IPS-20b (cell line): Measurements from ENCODE around the gene DNAAF3.
"Not testable (repeated sequence)": the region's sequence is repeated elsewhere in the genome, so short reads cannot be mapped to it uniquely, and the experiment has no call there.

Source experiments
- H3K27ac ChIP-seq: one replicate; pipeline ENCODE4 v1.5.1; 2013; ENCODE audit warnings: low read length
- H3K27me3 ChIP-seq: 2 replicates; pipeline ENCODE4 v1.6.1; 2013; ENCODE audit warnings: mild to moderate bottlenecking, low read length, inconsistent platforms; ENCODE audit not compliant: insufficient read depth
- H3K36me3 ChIP-seq: 2 replicates; pipeline ENCODE4 v1.6.1; 2013; ENCODE audit warnings: low read depth, mild to moderate bottlenecking, inconsistent platforms, low read length, moderate library complexity; ENCODE audit not compliant: insufficient read depth
- H3K4me1 ChIP-seq: 2 replicates; pipeline ENCODE4 v1.6.1; 2013; ENCODE audit warnings: mild to moderate bottlenecking, control low read depth, inconsistent platforms, low read length, moderate library complexity; ENCODE audit not compliant: insufficient read depth
- H3K4me3 ChIP-seq: 2 replicates; pipeline ENCODE4 v1.5.1; 2013; ENCODE audit warnings: mild to moderate bottlenecking, low read length, inconsistent platforms
- H3K9ac ChIP-seq: 2 replicates; pipeline ENCODE4 v1.6.1; 2013; ENCODE audit warnings: low read depth, mild to moderate bottlenecking, inconsistent platforms, low read length, moderate library complexity
- H3K9me3 ChIP-seq: 2 replicates; pipeline ENCODE4 v1.6.1; 2013; ENCODE audit warnings: mild to moderate bottlenecking, low read depth, low read length, inconsistent platforms; ENCODE audit not compliant: insufficient read depth

DNAAF3 gene

DNA sequence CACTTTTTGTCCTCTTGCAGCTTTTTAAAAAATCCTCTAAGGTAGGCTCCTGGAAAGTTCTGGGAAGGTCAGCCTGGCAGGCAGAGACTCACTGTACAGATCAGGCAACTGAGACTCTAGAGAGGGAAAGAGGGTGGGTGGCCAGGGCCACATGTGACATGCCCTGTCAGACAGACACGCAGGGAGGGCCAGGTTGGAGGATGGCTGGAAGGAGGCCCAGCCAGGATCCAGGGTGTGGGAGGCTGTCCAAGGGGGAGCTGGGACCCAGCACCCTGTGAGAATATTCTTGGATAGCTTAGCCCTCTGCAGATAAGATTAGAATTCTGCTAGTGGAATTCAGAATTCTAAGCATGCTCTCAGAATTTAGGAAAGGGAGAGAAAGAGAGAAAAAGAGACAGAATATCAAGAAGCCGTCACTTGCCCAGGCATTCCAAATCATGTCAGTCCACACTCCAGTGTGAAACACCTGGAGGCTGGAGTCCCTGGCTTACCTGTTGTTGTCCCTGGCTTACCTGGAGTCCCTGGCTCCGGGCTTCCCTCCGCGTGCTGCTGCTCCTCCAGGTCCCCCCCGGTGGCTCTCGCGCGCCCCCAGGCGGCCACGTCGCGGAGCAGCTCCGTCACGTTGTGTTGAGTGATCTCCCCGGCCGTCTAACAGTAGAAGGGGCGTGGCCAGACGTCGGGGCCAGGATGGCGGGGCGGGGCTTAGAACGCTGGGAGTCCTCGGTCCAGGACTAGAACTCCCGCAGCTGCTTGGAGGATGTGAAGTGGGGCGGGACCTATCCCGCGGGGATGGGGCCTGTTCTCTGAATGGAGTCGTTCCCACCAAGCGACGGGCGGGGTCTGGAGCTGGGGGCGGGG lies 6.1 kb downstream of the DNAAF3 start:
- Histone ChIP-seq H3K27me3 (peaks cover 36% of the 10 kb centered on the region), H3K36me3 (no peaks in the 10 kb centered on the region), H3K9me3 (no peaks in the 10 kb centered on the region), H3K4me3 (peak overlapping the region; percentile 51), H3K27ac (no peak overlapping the region), H3K9ac (no peak overlapping the region), H3K4me1 (peaks cover 4% of the 10 kb centered on the region; the same call in 1 of the 2 replicates)

DNA sequence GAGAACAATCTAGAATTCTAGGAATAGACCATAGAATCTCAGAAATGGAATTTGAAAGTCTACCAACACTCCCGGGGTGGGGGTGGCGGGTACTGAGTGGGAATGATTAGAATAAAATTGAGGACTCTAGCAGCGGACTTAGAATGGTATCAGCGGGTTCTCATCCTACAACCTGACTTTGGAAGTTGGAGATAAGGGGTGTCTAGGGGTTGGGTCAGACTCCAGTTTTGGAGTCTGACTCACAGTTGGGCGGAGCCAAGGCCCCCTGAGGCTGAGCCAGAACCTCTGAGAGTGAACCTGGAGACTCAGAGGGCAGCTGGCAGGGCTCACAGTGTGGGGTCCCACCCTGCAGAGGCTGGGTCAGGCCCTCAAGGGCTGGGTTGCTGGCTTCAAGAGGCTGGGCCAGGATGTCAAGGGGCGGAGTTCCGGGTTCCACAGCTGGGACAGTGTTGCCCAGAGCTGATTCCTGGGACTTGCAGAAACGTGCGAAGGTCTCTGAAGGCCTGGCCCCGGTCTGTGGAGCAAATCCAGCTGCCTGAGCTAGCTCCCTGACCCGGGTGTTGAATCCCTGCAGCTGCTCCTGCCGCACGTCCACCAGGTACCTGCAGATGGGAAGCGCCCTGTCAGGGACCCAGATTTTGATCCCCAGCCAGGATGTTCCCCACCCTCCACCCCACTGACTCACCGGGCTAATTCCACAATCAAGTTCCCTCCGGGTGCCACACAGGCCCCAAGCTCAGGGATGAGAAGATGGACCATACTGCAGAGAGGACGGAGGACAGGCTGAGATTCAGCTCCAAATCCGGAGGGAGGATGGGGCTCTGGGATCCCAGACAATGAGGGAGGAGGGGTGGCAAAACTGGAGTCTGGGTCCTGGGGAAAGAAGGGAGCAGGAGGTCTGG lies 7.3 kb downstream of the DNAAF3 start:
- no peak overlapping the region for H3K4me3 ChIP-seq

DNA sequence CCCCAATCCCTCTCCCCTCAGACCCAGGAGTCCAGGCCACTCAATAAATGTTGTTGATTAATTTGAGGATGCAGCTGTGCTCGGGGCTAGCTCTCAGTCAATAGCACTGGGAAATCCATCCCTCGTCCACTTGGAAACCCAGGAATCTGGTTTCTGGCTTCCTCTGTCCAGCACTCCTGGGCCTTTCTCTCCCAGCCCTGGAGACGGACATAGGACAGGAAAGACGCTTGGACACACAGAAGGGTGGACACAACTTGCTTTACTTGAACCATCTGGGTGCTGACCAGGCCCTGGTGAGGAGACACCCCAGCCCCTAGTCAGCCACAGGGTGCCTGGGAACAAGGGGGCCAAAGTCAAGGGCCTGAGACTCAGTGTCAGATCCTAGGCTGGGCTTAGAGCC lies 8.0 kb downstream of the DNAAF3 start:
- Histone ChIP-seq H3K27ac (no peak overlapping the region), H3K4me1 (peaks cover 4% of the 10 kb centered on the region; the same call in 1 of the 2 replicates), H3K36me3 (no peaks in the 10 kb centered on the region), H3K4me3 (no peak overlapping the region), H3K27me3 (peaks cover 36% of the 10 kb centered on the region), H3K9me3 (no peaks in the 10 kb centered on the region), H3K9ac (no peak overlapping the region)

More for the DNA sequence above, 7.3 kb downstream of the DNAAF3 start:
- H3K36me3 ChIP-seq = no peaks in the 10 kb centered on the region
- no peak overlapping the region for H3K27ac ChIP-seq
- H3K27me3 ChIP-seq = peaks cover 36% of the 10 kb centered on the region
- H3K9me3 ChIP-seq = no peaks in the 10 kb centered on the region
- peaks cover 4% of the 10 kb centered on the region; the same call in 1 of the 2 replicates for H3K4me1 ChIP-seq
- H3K9ac ChIP-seq = no peak overlapping the region

DNA sequence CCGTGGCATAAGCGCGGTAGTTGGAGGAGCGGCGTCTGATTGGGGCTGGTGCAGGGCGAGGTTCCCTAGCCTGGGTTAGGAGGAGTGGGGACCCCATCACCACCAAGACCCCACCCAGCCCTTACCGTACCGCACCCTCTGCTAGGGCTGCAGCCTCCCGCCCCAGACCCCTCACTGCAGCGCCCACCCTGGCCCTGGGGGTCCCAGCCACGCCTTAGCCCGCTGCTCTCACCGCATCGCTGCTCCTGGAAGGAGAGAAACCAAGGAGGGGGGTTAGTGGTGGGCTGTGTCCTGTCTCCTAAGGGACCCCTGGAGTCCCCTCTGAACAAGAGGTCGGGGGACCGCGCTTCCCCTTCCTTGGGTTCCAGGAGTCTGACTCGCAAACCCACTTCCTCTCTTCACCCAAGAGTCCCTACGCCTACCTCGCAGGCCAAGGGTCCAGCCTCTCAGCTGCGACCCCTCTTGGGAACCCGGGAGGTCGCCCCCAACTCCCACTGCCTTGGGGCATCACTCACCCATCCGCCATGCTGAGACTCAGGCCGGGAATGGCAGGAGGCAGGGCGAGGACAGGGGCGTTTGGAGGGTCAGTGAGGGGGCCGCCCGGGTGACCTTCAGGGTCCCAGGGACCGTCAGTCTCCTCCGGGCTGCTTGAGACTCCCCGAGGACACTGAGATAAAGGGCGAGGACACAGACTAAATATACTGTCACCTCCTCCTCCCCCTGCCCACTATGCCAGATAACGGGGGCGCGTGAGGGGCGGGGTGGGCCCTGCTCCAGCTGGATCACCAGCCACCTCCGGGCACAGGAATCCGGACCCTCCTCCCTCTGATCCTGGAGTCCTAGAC lies 9.1 kb downstream of the DNAAF3 start, which contains the start of gene TNNI3:
Gene TNNI3, minus strand, starts transcription at position 669 of the 845 bp plus-strand sequence. Its CDS starts 143 bp downstream, at position 526.
- Histone ChIP-seq H3K27me3 (peaks cover 31% of the 10 kb centered on the region), H3K9ac (no peak within 1 kb of the TSS; the same call in 1 of the 2 replicates), H3K4me1 (peaks cover 4% of the 10 kb centered on the region; the same call in 1 of the 2 replicates), H3K4me3 (peak within 1 kb of the TSS; percentile 79), H3K9me3 (no peaks in the 10 kb centered on the region), H3K27ac (no peak within 1 kb of the TSS), H3K36me3 (no peaks in the 10 kb centered on the region)

GRCh38 chr19:55156202-55157063 lies 10.0 kb downstream of the DNAAF3 start:
- no peak overlapping the region for H3K27ac ChIP-seq
- H3K4me3 ChIP-seq = peak overlapping the region; percentile 79
- H3K4me1 ChIP-seq = peaks cover 4% of the 10 kb centered on the region; the same call in 1 of the 2 replicates

DNA sequence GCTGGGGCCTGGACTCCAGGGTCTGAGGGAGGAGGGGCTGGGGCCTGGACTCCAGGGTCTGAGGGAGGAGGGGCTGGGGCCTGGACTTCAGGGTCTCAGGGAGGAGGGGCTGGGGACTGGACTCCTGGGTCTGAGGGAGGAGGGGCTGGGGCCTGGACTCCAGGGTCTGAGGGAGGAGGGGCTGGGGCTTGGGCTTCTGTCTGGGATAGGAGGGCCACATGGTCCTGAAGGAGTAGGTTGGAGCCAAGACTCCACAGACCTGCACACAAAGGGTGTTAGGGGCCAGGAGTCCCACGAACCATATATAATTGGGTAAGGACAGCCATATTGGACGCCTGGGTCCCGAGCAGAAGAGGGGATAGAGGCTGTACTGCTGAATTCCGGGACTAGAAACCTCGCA lies 10.6 kb downstream of the DNAAF3 start:
- Histone ChIP-seq H3K4me3 (peak overlapping the region; percentile 79), H3K27me3 (peaks cover 16% of the 10 kb centered on the region), H3K9ac (peak overlapping the region; percentile 74; the same call in 1 of the 2 replicates)
- H3K27ac ChIP-seq, H3K4me1 ChIP-seq, H3K36me3 ChIP-seq, H3K9me3 ChIP-seq: not testable (repeated sequence)

More at GRCh38 chr19:55156202-55157063, 10.0 kb downstream of the DNAAF3 start:
- Histone ChIP-seq H3K9ac (peak overlapping the region; percentile 74; the same call in 1 of the 2 replicates), H3K36me3 (peaks cover 5% of the 10 kb centered on the region; the same call in 1 of the 2 replicates), H3K9me3 (no peaks in the 10 kb centered on the region), H3K27me3 (peaks cover 22% of the 10 kb centered on the region)

GRCh38 chr19:55153652-55154264 lies 12.7 kb downstream of the DNAAF3 start:
- H3K4me1 ChIP-seq = peaks cover 9% of the 10 kb centered on the region
- no peaks in the 10 kb centered on the region for H3K9me3 ChIP-seq
- no peak overlapping the region for H3K4me3 ChIP-seq
- H3K27ac ChIP-seq = no peak overlapping the region
- peaks cover 5% of the 10 kb centered on the region; the same call in 1 of the 2 replicates for H3K36me3 ChIP-seq
- no peak overlapping the region for H3K9ac ChIP-seq
- H3K27me3 ChIP-seq = peaks cover 16% of the 10 kb centered on the region

DNA sequence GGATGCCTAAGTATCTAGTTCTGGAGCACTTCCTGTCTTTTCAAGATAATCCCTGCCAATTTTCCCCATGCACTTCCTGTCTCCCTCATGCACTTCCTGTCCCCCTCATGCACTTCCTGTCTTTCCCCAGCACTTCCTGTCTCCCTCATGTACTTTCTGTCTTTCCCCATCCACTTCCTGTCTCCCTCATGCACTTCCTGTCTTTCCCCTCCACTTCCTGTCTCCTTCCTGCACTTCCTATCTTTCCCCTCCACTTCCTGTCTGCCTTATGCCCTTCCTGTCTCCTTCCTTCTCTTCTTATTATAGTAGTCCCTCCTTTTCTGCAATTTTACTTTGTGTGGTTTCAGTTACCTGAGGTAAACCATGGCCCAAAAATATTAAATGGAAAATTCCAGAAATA lies 14.4 kb downstream of the DNAAF3 start:
- Histone ChIP-seq H3K36me3 (peaks cover 5% of the 10 kb centered on the region; the same call in 1 of the 2 replicates), H3K9ac (no peak overlapping the region), H3K27me3 (peaks cover 13% of the 10 kb centered on the region), H3K9me3 (no peaks in the 10 kb centered on the region), H3K4me1 (peaks cover 12% of the 10 kb centered on the region), H3K27ac (no peak overlapping the region), H3K4me3 (no peak overlapping the region)

GRCh38 chr19:55149078-55150003 lies 17.1 kb downstream of the DNAAF3 start, which contains the start of gene TNNT1:
TSS of gene TNNT1 (minus strand) at chr19:55149206. CDS start at chr19:55147157, 2,049 bp downstream.
- peaks cover 12% of the 10 kb centered on the region for H3K4me1 ChIP-seq
- no peak within 1 kb of the TSS for H3K27ac ChIP-seq
- H3K9me3 ChIP-seq = no peaks in the 10 kb centered on the region
- peaks cover 5% of the 10 kb centered on the region; the same call in 1 of the 2 replicates for H3K36me3 ChIP-seq
- peak within 1 kb of the TSS; percentile 46; the same call in 1 of the 2 replicates for H3K9ac ChIP-seq
- peaks cover 10% of the 10 kb centered on the region; the same call in 1 of the 2 replicates for H3K27me3 ChIP-seq
- H3K4me3 ChIP-seq = peak within 1 kb of the TSS; percentile 51; the same call in 1 of the 2 replicates
